Peyer's patch (tissue), 4 donors: ENCODE results near the gene OR11A1.

Experiments
- POLR2A ChIP-seq, 2 donors: fragments of 450-650 bp; IDR thresholded peaks; one replicate each; pipeline ENCODE4 v1.5.1; 2017; ENCODE audit warnings: antibody characterized with exemption in 2 of 2, mild to moderate bottlenecking in 2 of 2, moderate library complexity in 2 of 2
- TF ChIP-seq, protein P1 (sequence below), 6 experiments: fragments of 450-650 bp in 4 of 6; fragments of 200-600 bp in 2 of 6; sonication (generic) in 1 of 6; IDR thresholded peaks; one replicate each; pipeline ENCODE4 v1.5.1; 2017 to 2019; ENCODE audit warnings: antibody characterized with exemption in 6 of 6, mild to moderate bottlenecking in 3 of 6, moderate library complexity in 1 of 6

DNA sequence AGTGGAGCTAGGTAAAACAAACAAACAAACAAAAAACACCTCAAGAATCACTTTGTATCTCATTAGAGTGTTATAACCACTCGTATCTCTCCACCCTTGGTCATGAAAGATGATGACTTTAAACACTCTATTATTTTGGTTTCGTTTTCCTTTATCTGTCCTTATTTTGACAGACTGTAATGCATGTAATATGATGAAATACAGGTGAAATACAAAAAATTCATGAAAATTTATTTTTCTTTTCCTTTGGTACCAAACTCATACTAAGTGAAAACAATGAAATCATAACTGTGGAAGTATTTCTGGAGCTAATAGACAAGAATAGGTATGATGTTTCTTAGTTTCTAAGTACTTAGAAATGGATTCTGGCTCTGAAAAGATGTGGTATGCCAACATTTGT lies 57.3 kb downstream of the OR11A1 start:
- TF ChIP-seq POLR2A (IDR thresholded peaks at IDR 0.05), result no peak
- TF ChIP-seq, protein P1, sequence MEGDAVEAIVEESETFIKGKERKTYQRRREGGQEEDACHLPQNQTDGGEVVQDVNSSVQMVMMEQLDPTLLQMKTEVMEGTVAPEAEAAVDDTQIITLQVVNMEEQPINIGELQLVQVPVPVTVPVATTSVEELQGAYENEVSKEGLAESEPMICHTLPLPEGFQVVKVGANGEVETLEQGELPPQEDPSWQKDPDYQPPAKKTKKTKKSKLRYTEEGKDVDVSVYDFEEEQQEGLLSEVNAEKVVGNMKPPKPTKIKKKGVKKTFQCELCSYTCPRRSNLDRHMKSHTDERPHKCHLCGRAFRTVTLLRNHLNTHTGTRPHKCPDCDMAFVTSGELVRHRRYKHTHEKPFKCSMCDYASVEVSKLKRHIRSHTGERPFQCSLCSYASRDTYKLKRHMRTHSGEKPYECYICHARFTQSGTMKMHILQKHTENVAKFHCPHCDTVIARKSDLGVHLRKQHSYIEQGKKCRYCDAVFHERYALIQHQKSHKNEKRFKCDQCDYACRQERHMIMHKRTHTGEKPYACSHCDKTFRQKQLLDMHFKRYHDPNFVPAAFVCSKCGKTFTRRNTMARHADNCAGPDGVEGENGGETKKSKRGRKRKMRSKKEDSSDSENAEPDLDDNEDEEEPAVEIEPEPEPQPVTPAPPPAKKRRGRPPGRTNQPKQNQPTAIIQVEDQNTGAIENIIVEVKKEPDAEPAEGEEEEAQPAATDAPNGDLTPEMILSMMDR (IDR thresholded peaks at IDR 0.05), result no peak
